HepG2 (cell line): ENCODE results near the gene CISD3. TPM values are rescaled to one million over a fixed set of nuclear protein-coding genes. Genes with fewer than 3 reads are reported as not detected.

Experiments
- PATZ1 ChIP-seq: sonication (generic); formaldehyde crosslinking; IDR thresholded peaks from 2 replicates; pipeline ENCODE4 v1.4.0; 2020; ENCODE audit warnings: missing genetic modification reagents
- POLR2A ChIP-seq, 2 experiments: IDR thresholded peaks; 2 replicates each; pipeline ENCODE4 v1.6.1; 2011; ENCODE audit warnings: low read depth in 2 of 2, low read length in 2 of 2, mild to moderate bottlenecking in 1 of 2, moderate library complexity in 1 of 2; ENCODE audit not compliant: insufficient read depth in 1 of 2
- POLR2AphosphoS5 ChIP-seq: IDR thresholded peaks from 2 replicates; pipeline ENCODE4 v1.6.1; 2012; ENCODE audit warnings: low read depth, low read length
- TAF15 ChIP-seq: fragments of 200-400 bp; formaldehyde crosslinking; IDR thresholded peaks from one replicate; pipeline ENCODE4 v1.6.1; 2018; ENCODE audit warnings: mild to moderate bottlenecking, low read depth, low read length; ENCODE audit not compliant: poor library complexity, severe bottlenecking
- THYN1 ChIP-seq: sonication (generic); formaldehyde crosslinking; IDR thresholded peaks from 2 replicates; pipeline ENCODE4 v1.8.1; 2023; ENCODE audit warnings: low read depth, mild to moderate bottlenecking, moderate library complexity, missing genetic modification reagents, borderline replicate concordance
- WIZ ChIP-seq: sonication (generic); formaldehyde crosslinking; IDR thresholded peaks from 2 replicates; pipeline ENCODE4 v1.5.1; 2020; ENCODE audit warnings: mild to moderate bottlenecking, missing genetic modification reagents
- YY1 ChIP-seq: IDR thresholded peaks from 2 replicates; pipeline ENCODE4 v1.6.1; 2011; ENCODE audit warnings: low read length, low read depth, moderate library complexity, mild to moderate bottlenecking; ENCODE audit not compliant: insufficient read depth, insufficient replicate concordance
- ZBTB3 ChIP-seq: sonication (generic); formaldehyde crosslinking; IDR thresholded peaks from 2 replicates; pipeline ENCODE4 v1.4.0; 2020; ENCODE audit warnings: low read depth, mild to moderate bottlenecking, moderate library complexity, missing genetic modification reagents, borderline replicate concordance
- ZBTB7A ChIP-seq: sonication (generic); formaldehyde crosslinking; IDR thresholded peaks from 2 replicates; pipeline ENCODE4 v1.8.0; 2022; ENCODE audit warnings: mild to moderate bottlenecking, missing genetic modification reagents
- ZFX ChIP-seq: sonication (generic); formaldehyde crosslinking; IDR thresholded peaks from 2 replicates; pipeline ENCODE4 v1.4.0; 2020; ENCODE audit warnings: mild to moderate bottlenecking, low read depth, missing genetic modification reagents, moderate library complexity
- ZNF143 ChIP-seq: sonication (generic); formaldehyde crosslinking; IDR thresholded peaks from 2 replicates; pipeline ENCODE4 v1.4.0; 2020; ENCODE audit warnings: missing genetic modification reagents
- ZNF235 ChIP-seq: sonication (generic); formaldehyde crosslinking; IDR thresholded peaks from 2 replicates; pipeline ENCODE4 v1.8.1; 2023; ENCODE audit warnings: mild to moderate bottlenecking, missing genetic modification reagents, borderline replicate concordance
- ZNF24 ChIP-seq: fragments of 450-650 bp; IDR thresholded peaks from 2 replicates; pipeline ENCODE4 v1.6.1; 2017; ENCODE audit warnings: antibody characterized with exemption, mild to moderate bottlenecking
- ZNF589 ChIP-seq: sonication (generic); formaldehyde crosslinking; conservative IDR thresholded peaks from 2 replicates; pipeline ENCODE4 v1.8.0; 2022; ENCODE audit warnings: mild to moderate bottlenecking, moderate library complexity, missing genetic modification reagents
- ZNF761 ChIP-seq: sonication (generic); formaldehyde crosslinking; conservative IDR thresholded peaks from 2 replicates; pipeline ENCODE4 v1.4.0; 2020; ENCODE audit warnings: mild to moderate bottlenecking, missing genetic modification reagents
- polyA plus RNA-seq, 8 experiments: library from polyadenylated mRNA; depleted of rRNA in 3 of 8; stranded (reverse) in 7 of 8; unstranded in 1 of 8; fragments of >200 nt; fragmentation: Illumina TruSeq in 4 of 8; extraction: Trizol in 4 of 8; gene quantifications; 2 replicates each; pipeline versions ENCODE4 v1.2.1 to v1.2.3, GENCODE V29; 2011 to 2016; ENCODE audit warnings: low read depth in 4 of 8, missing spikeins in 1 of 8, mixed read lengths in 1 of 8; ENCODE audit not compliant: insufficient read depth in 1 of 8
- total RNA-seq, 5 experiments: library from RNA; depleted of rRNA; stranded (reverse); fragments of >200 nt; fragmentation: Illumina TruSeq; extraction: Trizol; gene quantifications; 2 replicates each; pipeline ENCODE4 v1.2.3, GENCODE V29; 2016; ENCODE audit warnings: low read depth in 1 of 5
- TF ChIP-seq, protein P1 (sequence below): IDR thresholded peaks from 2 replicates; pipeline ENCODE4 v1.6.1; 2018; ENCODE audit warnings: missing genetic modification reagents, mild to moderate bottlenecking, missing compliant biosample characterization
- TF ChIP-seq, protein P2 (sequence below): sonication (generic); formaldehyde crosslinking; IDR thresholded peaks from 2 replicates; pipeline ENCODE4 v1.8.0; 2022; ENCODE audit warnings: mild to moderate bottlenecking, missing genetic modification reagents
- TF ChIP-seq, protein P3 (sequence below): sonication (generic); formaldehyde crosslinking; conservative IDR thresholded peaks from 2 replicates; pipeline ENCODE4 v1.8.1; 2023; ENCODE audit warnings: missing genetic modification reagents

The CISD3 gene
- total and polyA plus RNA-seq, 2 of the 13 experiments (the other 11 are each of a cell fraction or from before 2014, with no cell fraction given) = 30.0 to 34.1 TPM

DNA sequence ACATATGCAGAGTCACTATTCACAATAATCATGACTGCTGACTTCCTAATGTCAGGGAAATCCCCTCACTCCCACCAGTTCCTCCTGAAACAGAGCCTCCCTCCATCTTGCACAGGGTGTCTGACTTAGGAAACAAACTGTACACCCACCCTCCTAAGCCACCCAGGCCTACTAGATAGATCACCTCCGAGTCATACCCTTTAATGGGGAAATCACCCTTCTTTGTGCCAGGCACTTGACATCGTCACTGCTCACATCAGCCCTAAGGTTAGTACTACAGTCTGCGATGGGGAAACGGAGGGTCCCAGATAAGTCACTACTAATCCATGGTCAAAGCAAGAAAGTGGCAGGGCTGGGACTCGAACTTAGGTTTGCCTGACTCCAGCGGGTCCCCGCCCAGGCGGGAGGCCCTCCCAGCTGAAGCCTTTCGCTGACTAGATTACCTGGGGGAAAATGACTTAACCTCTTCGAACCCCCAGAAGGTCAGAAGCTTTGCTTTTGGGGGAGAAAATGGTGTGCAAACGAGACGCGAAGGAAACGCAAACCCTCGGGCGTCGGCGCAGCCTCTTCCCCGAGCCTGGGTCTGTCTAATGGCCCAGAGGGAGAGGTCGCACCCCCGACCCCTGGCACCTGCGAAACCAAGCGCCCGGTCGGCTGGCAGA lies 28.5 kb upstream of the CISD3 start (continued):
- no peak for TF ChIP-seq TAF15
- TF ChIP-seq ZNF235 = peak; percentile 11; the same call in 1 of the 2 replicates
- peak in 1 of 2 experiments; percentile 6; a peak in 1 of 4 replicates for TF ChIP-seq POLR2A (IDR thresholded peaks at IDR 0.05; ENCODE audit: insufficient read depth in 1 of 2, low read depth in 2 of 2, low read length in 2 of 2)
- TF ChIP-seq ZNF143 (CRISPR knock-in tag) = no peak; the same call in 1 of the 2 replicates
- peak; percentile 82; the same call in 1 of the 2 replicates for TF ChIP-seq ZNF761
- 0 out of 2 replicates have a peak, but pooled peaks have one; percentile 73 for TF ChIP-seq ZBTB7A
- TF ChIP-seq, protein P1, sequence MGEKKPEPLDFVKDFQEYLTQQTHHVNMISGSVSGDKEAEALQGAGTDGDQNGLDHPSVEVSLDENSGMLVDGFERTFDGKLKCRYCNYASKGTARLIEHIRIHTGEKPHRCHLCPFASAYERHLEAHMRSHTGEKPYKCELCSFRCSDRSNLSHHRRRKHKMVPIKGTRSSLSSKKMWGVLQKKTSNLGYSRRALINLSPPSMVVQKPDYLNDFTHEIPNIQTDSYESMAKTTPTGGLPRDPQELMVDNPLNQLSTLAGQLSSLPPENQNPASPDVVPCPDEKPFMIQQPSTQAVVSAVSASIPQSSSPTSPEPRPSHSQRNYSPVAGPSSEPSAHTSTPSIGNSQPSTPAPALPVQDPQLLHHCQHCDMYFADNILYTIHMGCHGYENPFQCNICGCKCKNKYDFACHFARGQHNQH = no peak; the same call in 1 of the 2 replicates
- TF ChIP-seq WIZ (CRISPR knock-in tag) = peak; percentile 78; the same call in 1 of the 2 replicates
- TF ChIP-seq, protein P2, sequence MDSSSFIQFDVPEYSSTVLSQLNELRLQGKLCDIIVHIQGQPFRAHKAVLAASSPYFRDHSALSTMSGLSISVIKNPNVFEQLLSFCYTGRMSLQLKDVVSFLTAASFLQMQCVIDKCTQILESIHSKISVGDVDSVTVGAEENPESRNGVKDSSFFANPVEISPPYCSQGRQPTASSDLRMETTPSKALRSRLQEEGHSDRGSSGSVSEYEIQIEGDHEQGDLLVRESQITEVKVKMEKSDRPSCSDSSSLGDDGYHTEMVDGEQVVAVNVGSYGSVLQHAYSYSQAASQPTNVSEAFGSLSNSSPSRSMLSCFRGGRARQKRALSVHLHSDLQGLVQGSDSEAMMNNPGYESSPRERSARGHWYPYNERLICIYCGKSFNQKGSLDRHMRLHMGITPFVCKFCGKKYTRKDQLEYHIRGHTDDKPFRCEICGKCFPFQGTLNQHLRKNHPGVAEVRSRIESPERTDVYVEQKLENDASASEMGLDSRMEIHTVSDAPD (CRISPR knock-in tag) = 0 out of 2 replicates have a peak, but pooled peaks have one; percentile 7
- 0 out of 2 replicates have a peak, but pooled peaks have one; percentile 18 for TF ChIP-seq THYN1 (CRISPR knock-in tag)
- TF ChIP-seq, protein P3, sequence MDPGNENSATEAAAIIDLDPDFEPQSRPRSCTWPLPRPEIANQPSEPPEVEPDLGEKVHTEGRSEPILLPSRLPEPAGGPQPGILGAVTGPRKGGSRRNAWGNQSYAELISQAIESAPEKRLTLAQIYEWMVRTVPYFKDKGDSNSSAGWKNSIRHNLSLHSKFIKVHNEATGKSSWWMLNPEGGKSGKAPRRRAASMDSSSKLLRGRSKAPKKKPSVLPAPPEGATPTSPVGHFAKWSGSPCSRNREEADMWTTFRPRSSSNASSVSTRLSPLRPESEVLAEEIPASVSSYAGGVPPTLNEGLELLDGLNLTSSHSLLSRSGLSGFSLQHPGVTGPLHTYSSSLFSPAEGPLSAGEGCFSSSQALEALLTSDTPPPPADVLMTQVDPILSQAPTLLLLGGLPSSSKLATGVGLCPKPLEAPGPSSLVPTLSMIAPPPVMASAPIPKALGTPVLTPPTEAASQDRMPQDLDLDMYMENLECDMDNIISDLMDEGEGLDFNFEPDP (CRISPR knock-in tag) = peak; percentile 94; the same call in 1 of the 2 replicates
- 0 out of 2 replicates have a peak, but pooled peaks have one; percentile 17 for TF ChIP-seq ZNF589
- TF ChIP-seq ZFX (CRISPR knock-in tag) = peak; percentile 63
- peak; percentile 71; the same call in 1 of the 2 replicates for TF ChIP-seq ZBTB3
- peak; percentile 6; the same call in 1 of the 2 replicates for TF ChIP-seq POLR2AphosphoS5
- no peak for TF ChIP-seq ZNF24
- peak; percentile 41; the same call in 1 of the 2 replicates for TF ChIP-seq PATZ1 (CRISPR knock-in tag)
- TF ChIP-seq YY1 = peak; percentile 4
